Subcutaneous abdominal adipose tissue (tissue), 5 donors: ENCODE results near the gene CYBC1.
A peak's percentile ranks its signal among the peaks of the same experiment; 100 is the strongest.
"Not testable (repeated sequence)": the region's sequence is repeated elsewhere in the genome, so short reads cannot be mapped to it uniquely, and the experiment has no call there.

Experiments used
- H3K27ac ChIP-seq: one replicate; pipeline ENCODE4 v1.7.0; 2013; ENCODE audit warnings: low read depth, mild to moderate bottlenecking, inconsistent platforms, low read length, moderate library complexity
- H3K27me3 ChIP-seq, 5 donors: one replicate each; pipeline ENCODE4 v1.7.0; 2013; ENCODE audit warnings: low read length in 5 of 5, inconsistent platforms in 1 of 5; ENCODE audit not compliant: control insufficient read depth in 5 of 5, insufficient read depth in 4 of 5
- H3K36me3 ChIP-seq, 5 donors: one replicate each; pipeline ENCODE4 v1.7.0; 2013; ENCODE audit warnings: low read length in 5 of 5; ENCODE audit not compliant: control insufficient read depth in 5 of 5, insufficient read depth in 5 of 5
- H3K4me1 ChIP-seq, 5 donors: one replicate each; pipeline ENCODE4 v1.7.0; 2013; ENCODE audit warnings: low read length in 5 of 5, mild to moderate bottlenecking in 3 of 5, moderate library complexity in 1 of 5; ENCODE audit not compliant: control insufficient read depth in 5 of 5, insufficient read depth in 5 of 5
- H3K4me3 ChIP-seq, 5 donors: one replicate each; pipeline ENCODE4 v1.7.0; 2013; ENCODE audit warnings: low read length in 5 of 5, low read depth in 1 of 5
- H3K9ac ChIP-seq, 5 donors: one replicate each; pipeline ENCODE4 v1.7.0; 2013; ENCODE audit warnings: low read length in 5 of 5, mild to moderate bottlenecking in 4 of 5, moderate library complexity in 3 of 5
- H3K9me3 ChIP-seq, 5 donors: one replicate each; pipeline ENCODE4 v1.7.0; 2013; ENCODE audit warnings: low read length in 5 of 5; ENCODE audit not compliant: control insufficient read depth in 5 of 5
- donor health status: healthy.
- donor health status: healthy.
- donor health status: healthy.
- donor health status: healthy.
- donor health status: healthy.

The CYBC1 gene

DNA sequence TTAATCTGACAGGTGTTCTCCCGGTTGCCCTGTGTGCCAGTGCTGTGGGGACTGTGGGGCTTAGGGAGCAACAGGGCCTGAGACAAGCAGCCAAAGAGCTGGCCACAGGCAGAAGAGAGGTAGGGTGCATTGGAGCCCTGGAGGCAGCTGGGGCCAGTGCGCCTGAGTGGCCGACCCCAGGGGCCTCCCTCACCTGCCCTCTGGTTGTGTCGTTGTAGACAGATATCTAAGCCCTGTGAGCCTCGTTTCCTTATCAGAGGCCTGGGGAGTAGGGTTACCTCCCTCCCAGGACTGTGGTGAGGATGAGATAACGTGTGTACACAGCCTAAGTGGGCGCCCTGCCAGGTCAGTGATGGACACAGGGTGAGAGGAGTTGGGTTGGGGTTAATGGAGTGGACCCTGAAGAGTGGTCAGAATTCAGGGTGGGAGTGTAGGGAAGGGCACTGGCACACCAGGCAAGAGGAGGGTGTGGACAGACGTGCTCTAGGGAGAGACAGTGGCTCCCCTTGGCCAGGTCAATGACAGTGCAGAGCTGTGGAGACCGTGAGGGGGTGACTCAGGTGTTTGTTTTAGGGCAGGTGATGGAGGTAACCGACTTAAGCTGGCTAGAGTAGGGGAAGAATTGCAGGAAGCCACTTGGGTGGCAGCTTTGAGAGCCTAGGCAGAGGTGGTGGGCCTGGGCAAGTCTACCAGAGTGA is 11.4 kb upstream of the CYBC1 start:
- Histone ChIP-seq H3K9ac (no peak overlapping the region), H3K27ac (no peak overlapping the region), H3K36me3 (peaks cover 3 to 70% (median 52%) of the 10 kb centered on the region in 5 donors), H3K27me3 (no peaks in the 10 kb centered on the region), H3K4me1 (peaks cover 5 to 34% (median 25%) of the 10 kb centered on the region in 5 donors), H3K4me3 (no peak overlapping the region), H3K9me3 (no peaks in the 10 kb centered on the region)

DNA sequence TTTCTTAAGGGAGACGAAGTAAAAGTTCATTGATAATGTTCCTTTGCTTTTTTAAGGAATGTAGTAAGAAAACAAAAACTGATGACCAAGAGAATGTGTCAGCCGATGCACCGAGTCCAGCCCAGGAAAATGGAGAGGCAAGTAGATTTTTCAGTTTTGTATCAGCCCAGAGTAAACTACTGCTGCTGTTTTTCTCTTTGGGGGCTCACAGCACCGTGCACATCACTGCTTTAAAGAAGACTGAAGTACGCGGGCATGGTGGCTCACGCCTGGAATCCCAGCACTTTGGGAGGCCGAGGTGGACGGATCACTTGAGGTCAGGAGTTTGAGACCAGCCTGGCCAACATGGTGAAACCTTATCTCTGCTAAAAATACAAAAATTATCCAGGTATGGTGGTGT is 9.4 kb upstream of the CYBC1 start:
- H3K9me3 ChIP-seq, H3K27ac ChIP-seq, H3K9ac ChIP-seq, H3K4me3 ChIP-seq, H3K27me3 ChIP-seq: not testable (repeated sequence)
- peaks cover 0 to 49% (median 38%) of the 10 kb centered on the region in 5 donors for H3K36me3 ChIP-seq
- H3K4me1 ChIP-seq: peaks cover 5 to 35% (median 27%) of the 10 kb centered on the region in 5 donors

DNA sequence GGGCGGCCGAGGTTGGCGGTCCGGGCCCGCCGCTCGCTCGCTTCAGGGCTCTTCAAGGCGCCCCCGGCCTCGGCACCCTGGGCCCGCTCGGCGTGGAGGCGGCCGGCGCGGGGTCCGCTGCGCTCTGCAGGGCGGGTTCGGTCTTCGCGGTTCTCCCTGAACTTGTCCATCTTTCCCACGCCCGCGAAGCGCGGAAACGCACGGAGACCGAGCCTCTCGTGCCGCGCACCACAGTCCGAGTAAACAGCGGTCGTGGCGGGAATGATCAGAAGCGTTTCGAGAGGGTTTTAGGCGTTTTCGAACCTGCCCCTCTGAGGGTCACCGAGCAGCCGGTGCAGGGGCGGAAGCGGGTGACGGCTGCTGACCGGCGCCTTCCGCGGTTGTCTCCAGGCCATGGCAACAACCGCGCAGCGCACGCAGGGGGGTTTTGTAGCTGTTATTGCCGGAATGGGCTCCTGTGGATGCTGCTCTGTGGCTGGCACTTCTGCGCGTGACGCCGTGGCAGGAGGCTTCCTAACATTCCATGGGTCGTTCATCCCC is 8.4 kb upstream of the CYBC1 start:
- Histone ChIP-seq H3K9me3 (no peaks in the 10 kb centered on the region), H3K27ac (peak overlapping the region; percentile 99), H3K4me1 (peaks cover 3 to 31% (median 26%) of the 10 kb centered on the region in 5 donors), H3K36me3 (peaks cover 0 to 39% (median 28%) of the 10 kb centered on the region in 5 donors), H3K4me3 (peak overlapping the region; percentile 76 to 93 (median 87)), H3K9ac (peak overlapping the region; percentile 38 to 96 (median 76)), H3K27me3 (no peaks in the 10 kb centered on the region)

DNA sequence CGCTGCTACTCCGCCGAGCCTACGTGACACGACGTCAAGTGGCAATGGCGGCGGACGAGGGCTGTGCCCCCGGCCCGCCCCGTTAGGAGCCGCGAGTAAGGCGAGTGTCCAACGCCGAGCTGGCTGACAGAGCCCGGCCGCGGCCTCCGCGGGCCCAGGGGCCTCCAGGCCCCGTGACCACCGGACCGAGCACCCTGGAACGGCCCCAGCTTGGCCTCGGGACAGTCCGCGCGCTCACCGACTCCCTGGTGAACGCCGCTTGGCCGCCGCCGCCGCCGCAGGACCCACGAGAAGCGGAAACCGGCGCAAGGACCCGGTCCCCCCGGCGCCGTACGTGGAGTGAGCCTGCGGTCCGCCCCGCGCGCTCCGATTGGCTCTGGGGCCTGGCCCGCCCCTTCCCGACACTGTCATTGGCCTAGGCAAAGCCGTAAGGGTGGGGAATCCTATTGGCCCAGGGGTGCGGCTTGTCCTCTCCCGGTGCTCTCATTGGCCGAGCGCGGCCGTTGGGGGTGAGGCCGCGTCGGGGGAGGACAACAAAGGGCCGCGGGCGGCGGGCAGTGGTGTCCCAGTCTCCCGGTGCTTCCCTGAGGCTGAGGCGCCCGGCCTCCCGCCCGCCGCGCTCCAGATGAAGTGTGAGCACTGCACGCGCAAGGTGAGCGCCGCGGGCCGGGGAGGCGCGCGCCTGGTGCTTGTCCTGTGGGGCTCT is 7.8 kb upstream of the CYBC1 start, which contains the start of gene NARF:
Gene NARF (plus strand): TSS at position 563 of the 706 bp plus-strand sequence. CDS start 63 bp downstream, at position 626.
- H3K27ac ChIP-seq: peak within 1 kb of the TSS; percentile 99
- peak within 1 kb of the TSS; percentile 38 to 99 (median 96) for H3K9ac ChIP-seq
- peak within 1 kb of the TSS; percentile 76 to 93 (median 87) for H3K4me3 ChIP-seq
- peaks cover 3 to 27% (median 20%) of the 10 kb centered on the region in 5 donors for H3K4me1 ChIP-seq
- no peaks in the 10 kb centered on the region for H3K27me3 ChIP-seq
- peaks cover 0 to 33% (median 22%) of the 10 kb centered on the region in 5 donors for H3K36me3 ChIP-seq
- H3K9me3 ChIP-seq: no peaks in the 10 kb centered on the region

DNA sequence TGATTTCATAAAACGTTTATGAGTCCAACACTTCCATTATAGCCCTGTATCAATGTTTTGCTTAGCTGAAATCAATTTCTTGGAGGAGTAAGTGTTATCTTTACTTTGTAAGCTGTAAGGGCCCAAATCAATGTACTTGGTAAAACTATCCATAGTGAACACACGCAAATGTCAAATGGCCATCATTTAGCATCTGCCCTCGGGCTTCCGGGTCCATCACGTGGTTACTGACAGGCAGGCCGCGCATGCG is 7.3 kb upstream of the CYBC1 start:
- peak overlapping the region; percentile 57 to 93 (median 87) for H3K4me3 ChIP-seq
- H3K9ac ChIP-seq: peak overlapping the region in 4 of 5 donors; percentile 88 to 99 (median 97)
- peaks cover 0 to 28% (median 18%) of the 10 kb centered on the region in 5 donors for H3K36me3 ChIP-seq
- peaks cover 3 to 27% (median 20%) of the 10 kb centered on the region in 5 donors for H3K4me1 ChIP-seq
- no peaks in the 10 kb centered on the region for H3K9me3 ChIP-seq
- H3K27ac ChIP-seq: peak overlapping the region; percentile 99
- H3K27me3 ChIP-seq: no peaks in the 10 kb centered on the region

DNA sequence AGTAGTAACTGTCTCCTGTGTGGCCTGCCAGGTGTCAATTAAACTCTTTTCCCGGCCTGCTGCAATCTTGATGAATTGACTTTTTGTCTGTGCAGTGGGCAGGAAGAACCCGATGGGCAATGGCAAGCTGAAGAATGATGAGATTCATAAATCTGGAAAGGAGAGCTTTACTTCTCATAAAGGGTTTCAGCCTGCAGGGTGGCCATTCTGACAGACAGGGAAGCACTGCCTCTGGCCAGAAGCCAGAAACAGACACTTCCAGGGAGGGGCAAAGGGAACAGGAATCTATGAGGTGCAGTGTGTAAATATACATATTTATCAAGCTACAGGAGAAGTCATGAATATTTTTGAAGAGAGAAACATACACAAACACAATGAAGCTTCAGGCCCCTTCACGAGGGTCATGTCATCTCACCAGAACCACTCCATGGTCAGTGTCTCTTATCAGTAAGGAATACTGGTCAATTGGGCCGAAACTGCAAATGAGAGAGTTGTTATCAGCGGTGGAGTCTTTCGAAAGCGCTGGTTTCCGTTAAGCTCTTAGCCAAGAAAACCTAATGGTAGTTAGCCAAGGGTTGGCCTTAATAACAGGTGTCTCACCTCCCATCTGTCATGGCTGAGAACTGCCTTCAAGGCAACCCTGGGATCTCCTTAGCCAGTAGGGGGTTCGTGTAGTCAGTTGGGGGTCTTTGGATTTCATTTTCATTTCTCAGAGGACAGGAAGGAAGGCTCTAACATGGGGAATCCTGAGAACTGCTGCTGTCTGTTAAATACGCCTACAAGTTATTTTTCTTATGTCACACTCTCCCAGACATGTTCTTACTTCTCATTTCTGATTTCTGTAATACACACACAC is 6.7 kb upstream of the CYBC1 start:
- Histone ChIP-seq H3K9ac (peak overlapping the region in 4 of 5 donors; percentile 88 to 99 (median 97)), H3K4me1 (peaks cover 3 to 27% (median 20%) of the 10 kb centered on the region in 5 donors), H3K4me3 (peak overlapping the region; percentile 57 to 93 (median 87))

DNA sequence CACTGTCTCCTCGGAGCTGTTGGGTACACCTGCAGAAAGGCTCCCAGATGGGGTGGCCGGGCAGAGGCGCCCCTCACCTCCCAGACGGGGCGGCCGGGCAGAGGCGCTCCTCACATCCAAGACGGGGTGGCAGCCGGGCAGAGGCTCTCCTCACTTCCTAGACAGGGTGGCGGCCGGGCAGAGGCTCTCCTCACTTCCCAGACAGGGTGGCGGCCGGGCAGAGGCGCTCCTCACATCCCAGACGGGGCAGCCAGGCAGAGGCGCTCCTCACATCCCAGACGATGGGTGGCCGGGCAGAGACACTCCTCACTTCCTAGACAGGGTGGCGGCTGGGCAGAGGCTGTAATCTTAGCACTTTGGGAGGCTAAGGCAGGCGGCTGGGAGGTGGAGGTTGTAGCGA is 3.2 kb upstream of the CYBC1 start:
- H3K27ac ChIP-seq, H3K4me3 ChIP-seq, H3K27me3 ChIP-seq, H3K36me3 ChIP-seq, H3K9ac ChIP-seq, H3K9me3 ChIP-seq: not testable (repeated sequence)
- peaks cover 3 to 38% (median 32%) of the 10 kb centered on the region in 5 donors for H3K4me1 ChIP-seq

More for the DNA sequence above, 6.7 kb upstream of the CYBC1 start:
- Histone ChIP-seq H3K36me3 (peaks cover 0 to 23% (median 12%) of the 10 kb centered on the region in 5 donors), H3K9me3 (no peaks in the 10 kb centered on the region), H3K27ac (peak overlapping the region; percentile 99), H3K27me3 (no peaks in the 10 kb centered on the region)

DNA sequence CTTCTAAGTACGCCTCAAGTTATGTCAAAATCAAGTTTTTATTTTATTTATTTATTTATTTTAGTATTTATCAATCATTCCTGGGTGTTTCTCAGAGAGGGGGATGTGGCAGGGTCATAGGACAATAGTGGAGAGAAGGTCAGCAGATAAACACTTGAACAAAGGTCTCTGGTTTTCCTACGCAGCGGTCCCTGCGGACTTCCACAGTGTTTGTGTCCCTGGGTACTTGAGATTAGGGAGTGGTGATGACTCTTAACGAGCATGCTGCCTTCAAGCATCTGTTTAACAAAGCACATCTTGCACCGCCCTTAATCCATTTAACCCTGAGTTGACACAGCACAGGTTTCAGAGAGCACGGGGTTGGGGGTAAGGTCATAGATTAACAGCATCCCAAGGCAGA is 2.6 kb upstream of the CYBC1 start:
- H3K9ac ChIP-seq, H3K36me3 ChIP-seq, H3K27me3 ChIP-seq, H3K27ac ChIP-seq, H3K9me3 ChIP-seq, H3K4me3 ChIP-seq: not testable (repeated sequence)
- H3K4me1 ChIP-seq: peaks cover 3 to 37% (median 32%) of the 10 kb centered on the region in 5 donors

DNA sequence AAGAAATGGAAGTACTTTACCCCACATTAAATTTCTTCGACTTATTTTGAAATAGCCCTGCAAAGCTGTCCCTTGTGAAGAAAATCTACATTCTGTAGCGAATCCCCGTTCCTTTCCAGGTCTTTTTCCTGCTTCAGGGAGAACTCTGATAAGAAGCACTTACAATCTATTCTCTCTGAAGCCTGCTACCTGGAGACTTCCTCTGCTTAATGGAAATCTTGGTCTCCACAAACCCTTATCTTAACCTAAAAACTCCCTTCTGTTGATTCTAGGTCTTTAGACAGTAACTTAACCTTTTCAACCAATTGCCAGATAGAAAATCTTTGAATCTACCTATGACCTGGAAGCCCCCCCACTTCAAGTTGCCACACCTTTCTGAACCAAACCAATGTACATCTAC is 1.6 kb upstream of the CYBC1 start:
- Histone ChIP-seq H3K27me3 (no peaks in the 10 kb centered on the region), H3K4me3 (no peak overlapping the region), H3K4me1 (peaks cover 0 to 30% (median 25%) of the 10 kb centered on the region in 5 donors), H3K9me3 (no peaks in the 10 kb centered on the region), H3K27ac (no peak overlapping the region), H3K36me3 (peaks cover 0 to 6% (median 0%) of the 10 kb centered on the region in 5 donors), H3K9ac (no peak overlapping the region)
